Fibroblast of pulmonary artery (primary cell): ENCODE results near the gene FRMPD4.
"Not testable (repeated sequence)": the region's sequence is repeated elsewhere in the genome, so short reads cannot be mapped to it uniquely, and the experiment has no call there.

Source experiments
- DNase-seq: peaks from one replicate; pipeline ENCODE4 v3.0.0-alpha.2; 2010; ENCODE audit warnings: low read depth
- H3K4me3 ChIP-seq: replicated peaks from 2 replicates; pipeline ENCODE4 v1.5.1; 2011; ENCODE audit warnings: low read depth, mild to moderate bottlenecking, control low read depth, low read length, moderate library complexity
- TF ChIP-seq, protein P1 (sequence below): IDR thresholded peaks from 2 replicates; pipeline ENCODE4 v1.5.1; 2011; ENCODE audit warnings: mild to moderate bottlenecking, control low read depth, low read length, inconsistent platforms; ENCODE audit errors: missing control alignments

FRMPD4 gene

GRCh38 chrX:12497832-12498591, 359.7 kb downstream of the FRMPD4 start:
- no peak for DNase-seq
- H3K4me3 ChIP-seq: no peak overlapping the region
- TF ChIP-seq, protein P1, sequence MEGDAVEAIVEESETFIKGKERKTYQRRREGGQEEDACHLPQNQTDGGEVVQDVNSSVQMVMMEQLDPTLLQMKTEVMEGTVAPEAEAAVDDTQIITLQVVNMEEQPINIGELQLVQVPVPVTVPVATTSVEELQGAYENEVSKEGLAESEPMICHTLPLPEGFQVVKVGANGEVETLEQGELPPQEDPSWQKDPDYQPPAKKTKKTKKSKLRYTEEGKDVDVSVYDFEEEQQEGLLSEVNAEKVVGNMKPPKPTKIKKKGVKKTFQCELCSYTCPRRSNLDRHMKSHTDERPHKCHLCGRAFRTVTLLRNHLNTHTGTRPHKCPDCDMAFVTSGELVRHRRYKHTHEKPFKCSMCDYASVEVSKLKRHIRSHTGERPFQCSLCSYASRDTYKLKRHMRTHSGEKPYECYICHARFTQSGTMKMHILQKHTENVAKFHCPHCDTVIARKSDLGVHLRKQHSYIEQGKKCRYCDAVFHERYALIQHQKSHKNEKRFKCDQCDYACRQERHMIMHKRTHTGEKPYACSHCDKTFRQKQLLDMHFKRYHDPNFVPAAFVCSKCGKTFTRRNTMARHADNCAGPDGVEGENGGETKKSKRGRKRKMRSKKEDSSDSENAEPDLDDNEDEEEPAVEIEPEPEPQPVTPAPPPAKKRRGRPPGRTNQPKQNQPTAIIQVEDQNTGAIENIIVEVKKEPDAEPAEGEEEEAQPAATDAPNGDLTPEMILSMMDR: peak; percentile 9

DNA sequence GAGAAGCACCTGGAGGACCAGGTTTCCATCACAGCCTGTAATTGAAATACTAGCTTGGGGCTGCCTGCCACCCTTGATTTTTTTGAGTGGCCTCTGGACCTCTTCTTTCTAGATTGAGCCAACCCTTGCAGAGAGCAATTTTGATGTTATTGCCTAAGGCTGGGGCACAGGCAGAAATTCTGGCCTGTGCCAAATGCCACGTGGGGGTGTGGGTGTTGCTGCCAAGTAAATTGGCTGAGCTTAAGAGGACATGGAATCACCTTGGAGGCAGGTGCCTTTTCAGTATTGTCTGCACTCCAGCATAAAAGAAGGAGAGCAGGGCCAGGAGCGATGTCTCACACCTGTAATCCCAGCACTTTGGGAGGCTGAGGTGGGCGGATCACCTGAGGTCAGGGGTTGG, 366.9 kb downstream of the FRMPD4 start:
- no peak overlapping the region for H3K4me3 ChIP-seq
- TF ChIP-seq, protein P1: no peak
- DNase-seq: no peak

- DNase-seq, H3K4me3 ChIP-seq: not testable (repeated sequence)
These were observed 377.1 kb downstream of the FRMPD4 start for GRCh38 chrX:12515384-12515783.

GRCh38 chrX:12526306-12526705, 388.0 kb downstream of the FRMPD4 start:
- TF ChIP-seq, protein P1: no peak
- DNase-seq: no peak
- H3K4me3 ChIP-seq: no peak overlapping the region

- not testable (repeated sequence) for DNase-seq
These were observed 399.8 kb downstream of the FRMPD4 start for GRCh38 chrX:12538096-12538495.

DNA sequence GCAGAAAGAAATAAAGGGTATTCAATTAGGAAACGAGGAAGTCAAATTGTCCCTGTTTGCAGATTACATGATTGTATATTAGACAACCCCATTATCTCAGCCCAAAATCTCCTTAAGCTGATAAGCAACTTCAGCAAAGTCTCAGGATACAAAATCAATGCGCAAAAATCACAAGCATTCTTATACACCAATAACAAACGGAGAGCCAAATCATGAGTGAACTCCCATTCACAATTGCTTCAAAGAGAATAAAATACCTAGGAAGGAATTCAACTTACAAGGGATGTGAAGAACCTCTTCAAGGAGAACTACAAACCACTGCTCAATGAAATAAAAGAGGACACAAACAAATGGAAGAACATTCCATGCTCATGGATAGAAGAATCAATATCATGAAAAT, 404.0 kb downstream of the FRMPD4 start:
- DNase-seq, H3K4me3 ChIP-seq: not testable (repeated sequence)

More at GRCh38 chrX:12538096-12538495, 399.8 kb downstream of the FRMPD4 start:
- H3K4me3 ChIP-seq: not testable (repeated sequence)

GRCh38 chrX:12548341-12548740, 410.1 kb downstream of the FRMPD4 start:
- no peak for DNase-seq
- H3K4me3 ChIP-seq: no peak overlapping the region
- TF ChIP-seq, protein P1: no peak

DNA sequence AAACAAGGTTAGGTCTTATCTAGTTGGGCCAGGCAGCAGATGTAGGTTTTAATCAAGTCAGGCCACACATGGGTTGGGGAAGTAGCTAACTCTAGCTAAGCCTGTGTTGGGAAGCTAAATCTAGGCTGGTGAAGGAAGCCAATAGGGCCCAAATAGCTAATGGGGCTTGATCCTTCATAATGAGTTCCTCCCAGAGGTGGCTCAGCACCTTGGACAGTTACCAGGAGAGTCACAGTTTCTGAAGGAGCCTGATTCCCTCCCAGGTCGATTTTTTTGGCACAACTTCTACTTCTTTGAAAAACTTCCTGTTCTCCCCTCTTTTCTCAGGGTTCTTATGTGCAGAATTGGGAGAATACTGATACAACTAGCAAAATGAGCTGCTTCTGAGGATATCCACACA, 410.5 kb downstream of the FRMPD4 start:
- no peak overlapping the region for H3K4me3 ChIP-seq
- TF ChIP-seq, protein P1: no peak
- peak; percentile 55 for DNase-seq
